HCT116 (cell line): Measurements from ENCODE around the gene KLHL6.

Experiments used
- ATF3 ChIP-seq: IDR thresholded peaks from 2 replicates; pipeline ENCODE4 v1.6.1; 2012
- CTCF ChIP-seq, 3 experiments: fragments of 200-600 bp in 1 of 3; sonication (generic) in 1 of 3; IDR thresholded peaks in 2 of 3; conservative IDR thresholded peaks in 1 of 3; 2 replicates each; pipeline ENCODE4 v1.5.1; 2012 to 2017; ENCODE audit warnings: low read depth in 2 of 3, low read length in 2 of 3, antibody characterized with exemption in 1 of 3, borderline replicate concordance in 1 of 3, control low read depth in 1 of 3, mild to moderate bottlenecking in 1 of 3, mixed read lengths in 1 of 3, mixed run types in 1 of 3, moderate library complexity in 1 of 3; ENCODE audit not compliant: insufficient read depth in 1 of 3
- EGR1 ChIP-seq: IDR thresholded peaks from 2 replicates; pipeline ENCODE4 v1.6.1; 2012; ENCODE audit warnings: low read depth
- EZH2 ChIP-seq: fragments of 200-600 bp; sonication (generic); IDR thresholded peaks from 2 replicates; pipeline ENCODE4 v1.6.1; 2017; ENCODE audit warnings: antibody characterized with exemption, mixed run types

DNA sequence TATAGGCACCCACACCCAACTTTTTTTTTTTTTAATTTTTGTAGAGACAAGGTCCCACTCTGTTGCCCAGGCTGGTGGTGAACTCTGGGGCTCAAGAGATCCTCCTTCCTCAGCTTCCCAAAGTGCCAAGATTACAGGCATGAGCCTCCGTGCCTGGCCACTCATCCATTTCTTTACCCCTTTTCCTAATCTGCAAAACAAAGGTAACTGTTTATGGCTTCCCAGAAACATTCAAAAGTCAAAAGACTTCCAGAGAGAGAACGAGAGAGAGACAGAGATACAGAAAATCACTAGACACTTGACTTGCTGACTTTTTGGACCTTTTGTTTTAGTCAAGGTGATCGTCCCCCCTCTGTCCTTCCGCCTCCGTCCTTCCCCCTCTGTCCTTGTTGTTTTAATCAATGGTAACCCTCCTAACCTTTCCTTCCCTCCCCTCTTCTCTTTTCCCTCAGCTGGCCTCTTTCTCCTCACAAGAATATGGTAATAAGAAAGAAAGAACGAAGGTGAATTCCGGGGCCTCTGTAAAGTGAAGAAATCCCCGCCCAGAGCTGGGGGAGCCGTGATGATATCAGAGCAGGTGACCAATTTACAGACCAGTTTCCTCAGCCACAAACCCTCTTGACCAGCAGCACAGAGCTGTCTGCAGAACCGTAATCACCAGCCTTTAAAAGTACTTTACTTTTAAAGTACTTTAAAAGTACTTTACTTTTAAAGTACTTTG, 21.9 kb downstream of the KLHL6 start:
- TF ChIP-seq CTCF (IDR thresholded peaks at IDR 0.05 in 2 of 3, conservative IDR thresholded peaks at IDR 0.05 in 1 of 3; ENCODE audit: borderline replicate concordance in 1 of 3, insufficient read depth in 1 of 3, low read depth in 2 of 3, low read length in 2 of 3) (no peak), EZH2 (no peak), ATF3 (no peak), EGR1 (no peak)
